HepG2 (cell line): ENCODE data around the gene TBCB.

ENCODE experiments used
- BRF2 ChIP-seq: sonication (generic); formaldehyde crosslinking; IDR thresholded peaks from 2 replicates; pipeline ENCODE4 v1.8.1; 2022; ENCODE audit warnings: mild to moderate bottlenecking, missing genetic modification reagents
- CHD4 ChIP-seq: fragments of 200-600 bp; sonication (generic); IDR thresholded peaks from 2 replicates; pipeline ENCODE4 v1.7.0; 2017; ENCODE audit warnings: mild to moderate bottlenecking, low read length, borderline replicate concordance
- FOXA3 ChIP-seq: IDR thresholded peaks from 2 replicates; pipeline ENCODE4 v1.6.1; 2016; ENCODE audit warnings: missing genetic modification reagents, missing compliant biosample characterization
- HMGXB4 ChIP-seq, 2 experiments: sonication (generic) in 1 of 2; formaldehyde crosslinking in 1 of 2; IDR thresholded peaks; 2 replicates each; pipeline versions ENCODE4 v1.4.0 to v1.6.1; 2018 to 2020; ENCODE audit warnings: missing genetic modification reagents in 2 of 2, borderline replicate concordance in 1 of 2, low read depth in 1 of 2, mild to moderate bottlenecking in 1 of 2, missing biosample characterization in 1 of 2
- JUN ChIP-seq: sonication (generic); formaldehyde crosslinking; IDR thresholded peaks from 2 replicates; pipeline ENCODE4 v1.4.0; 2020; ENCODE audit warnings: mild to moderate bottlenecking, missing genetic modification reagents
- MTF1 ChIP-seq: sonication (generic); formaldehyde crosslinking; IDR thresholded peaks from 2 replicates; pipeline ENCODE4 v1.5.0; 2020; ENCODE audit warnings: missing genetic modification reagents
- POLR2A ChIP-seq, 2 experiments: IDR thresholded peaks; 2 replicates each; pipeline ENCODE4 v1.6.1; 2011; ENCODE audit warnings: low read depth in 2 of 2, low read length in 2 of 2, mild to moderate bottlenecking in 1 of 2, moderate library complexity in 1 of 2; ENCODE audit not compliant: insufficient read depth in 1 of 2
- RFX5 ChIP-seq: IDR thresholded peaks from 2 replicates; pipeline ENCODE4 v1.6.1; 2011; ENCODE audit warnings: low read depth, low read length, improper control_type of control experiment
- SMYD3 ChIP-seq: sonication (generic); formaldehyde crosslinking; IDR thresholded peaks from 2 replicates; pipeline ENCODE4 v1.8.1; 2023; ENCODE audit warnings: mild to moderate bottlenecking, missing genetic modification reagents
- SP1 ChIP-seq, 2 experiments: fragments of 450-650 bp in 1 of 2; sonication (generic) in 1 of 2; formaldehyde crosslinking in 1 of 2; IDR thresholded peaks; 2 replicates each; pipeline versions ENCODE4 v1.4.0 to v1.6.1; 2016 to 2020; ENCODE audit warnings: missing genetic modification reagents in 1 of 2
- ZNF24 ChIP-seq: fragments of 450-650 bp; IDR thresholded peaks from 2 replicates; pipeline ENCODE4 v1.6.1; 2017; ENCODE audit warnings: antibody characterized with exemption, mild to moderate bottlenecking
- ZNF30 ChIP-seq: sonication (generic); formaldehyde crosslinking; IDR thresholded peaks from 2 replicates; pipeline ENCODE4 v1.5.0; 2020; ENCODE audit warnings: mild to moderate bottlenecking, missing genetic modification reagents
- ZNF496 ChIP-seq: sonication (generic); formaldehyde crosslinking; IDR thresholded peaks from 2 replicates; pipeline ENCODE4 v1.8.1; 2023; ENCODE audit warnings: mild to moderate bottlenecking, moderate library complexity, missing genetic modification reagents; ENCODE audit not compliant: insufficient replicate concordance
- ZNF780A ChIP-seq: sonication (generic); formaldehyde crosslinking; IDR thresholded peaks from 2 replicates; pipeline ENCODE4 v1.8.0; 2022; ENCODE audit warnings: mild to moderate bottlenecking, missing genetic modification reagents, moderate library complexity

- TF ChIP-seq ZNF30 (CRISPR knock-in tag), result no peak
- no peak for TF ChIP-seq ZNF496 (CRISPR knock-in tag)
- TF ChIP-seq ZNF24, result no peak
- no peak for TF ChIP-seq POLR2A (IDR thresholded peaks at IDR 0.05; ENCODE audit: insufficient read depth in 1 of 2, low read depth in 2 of 2, low read length in 2 of 2)
- no peak for TF ChIP-seq CHD4
- TF ChIP-seq SP1 (IDR thresholded peaks at IDR 0.05), result no peak
- no peak for TF ChIP-seq SP1 (CRISPR knock-in tag; IDR thresholded peaks at IDR 0.05)
- no peak for TF ChIP-seq RFX5
- TF ChIP-seq BRF2 (CRISPR knock-in tag), result no peak
- TF ChIP-seq HMGXB4 (CRISPR knock-in tag; IDR thresholded peaks at IDR 0.05; ENCODE audit: borderline replicate concordance in 1 of 2, low read depth in 1 of 2), result no peak
- TF ChIP-seq MTF1, result no peak
- TF ChIP-seq JUN (CRISPR knock-in tag), result no peak
- no peak for TF ChIP-seq SMYD3 (CRISPR knock-in tag)
- no peak for TF ChIP-seq FOXA3
- TF ChIP-seq ZNF780A, result no peak
Measured at GRCh38 chr19:36120984-36121358, 5.7 kb downstream of the TBCB start.
